MM.1S (cell line): Measurements from ENCODE around the gene SRP9.

Source experiments
- DNase-seq: peaks from one replicate; pipeline ENCODE4 v3.0.0-alpha.2; 2015
- H2AFZ ChIP-seq: fragments of 300-600 bp; sonication (generic); 2 replicates; pipeline ENCODE4 v1.6.0; 2016; ENCODE audit warnings: antibody characterized with exemption, low read length
- H3F3A ChIP-seq: fragments of 300-600 bp; sonication (generic); 2 replicates; pipeline ENCODE4 v1.6.1; 2016; ENCODE audit warnings: mild to moderate bottlenecking, antibody characterized with exemption, low read length, moderate library complexity, mixed read lengths; ENCODE audit not compliant: insufficient read depth
- H3K27ac ChIP-seq: fragments of 300-600 bp; sonication (generic); 2 replicates; pipeline ENCODE4 v1.5.1; 2016; ENCODE audit warnings: mild to moderate bottlenecking, low read length
- H3K27me3 ChIP-seq: fragments of 300-600 bp; sonication (generic); replicated peaks from 2 replicates; pipeline ENCODE4 v1.6.0; 2016; ENCODE audit warnings: low read length; ENCODE audit not compliant: insufficient read depth
- H3K36me3 ChIP-seq: fragments of 300-600 bp; sonication (generic); replicated peaks from 2 replicates; pipeline ENCODE4 v1.6.1; 2016; ENCODE audit warnings: mild to moderate bottlenecking, low read length, mixed read lengths; ENCODE audit not compliant: insufficient read depth
- H3K4me1 ChIP-seq: fragments of 300-600 bp; sonication (generic); 2 replicates; pipeline ENCODE4 v1.6.1; 2016; ENCODE audit warnings: low read length, mixed read lengths
- H3K4me2 ChIP-seq: fragments of 300-600 bp; sonication (generic); 2 replicates; pipeline ENCODE4 v1.6.0; 2016; ENCODE audit warnings: low read depth, low read length
- H3K4me3 ChIP-seq: fragments of 300-600 bp; sonication (generic); 2 replicates; pipeline ENCODE4 v1.5.1; 2016; ENCODE audit warnings: low read length, mixed read lengths
- H3K79me2 ChIP-seq: fragments of 300-600 bp; sonication (generic); 2 replicates; pipeline ENCODE4 v1.6.1; 2016; ENCODE audit warnings: mixed run types, low read length, mixed read lengths
- H3K9ac ChIP-seq: fragments of 300-600 bp; sonication (generic); 2 replicates; pipeline ENCODE4 v1.6.1; 2016; ENCODE audit warnings: low read length, mixed read lengths
- H3K9me2 ChIP-seq: fragments of 300-600 bp; sonication (generic); replicated peaks from 2 replicates; pipeline ENCODE4 v1.6.1; 2016; ENCODE audit warnings: mild to moderate bottlenecking, low read length, mixed read lengths; ENCODE audit not compliant: insufficient read depth
- H3K9me3 ChIP-seq: fragments of 300-600 bp; sonication (generic); replicated peaks from 2 replicates; pipeline ENCODE4 v1.6.1; 2016; ENCODE audit warnings: mild to moderate bottlenecking, low read length, mixed read lengths; ENCODE audit not compliant: insufficient read depth
- H4K20me1 ChIP-seq: fragments of 300-600 bp; sonication (generic); 2 replicates; pipeline ENCODE4 v1.6.1; 2016; ENCODE audit warnings: mild to moderate bottlenecking, low read length, moderate library complexity, mixed read lengths; ENCODE audit not compliant: insufficient read depth
- CTCF ChIP-seq: fragments of 300-600 bp; sonication (generic); IDR thresholded peaks from 2 replicates; pipeline ENCODE4 v1.5.1; 2016; ENCODE audit warnings: antibody characterized with exemption, low read length, mixed read lengths
- EZH2 ChIP-seq: fragments of 300-600 bp; sonication (generic); optimal IDR thresholded peaks from 2 replicates; pipeline ENCODE3; 2017; ENCODE audit warnings: low read depth, mild to moderate bottlenecking, antibody characterized with exemption, low read length, mixed read lengths
- EZH2phosphoT487 ChIP-seq: fragments of 300-600 bp; sonication (generic); IDR thresholded peaks from 2 replicates; pipeline ENCODE4 v1.6.1; 2018; ENCODE audit warnings: antibody characterized with exemption, low read length

The SRP9 gene, protein sequence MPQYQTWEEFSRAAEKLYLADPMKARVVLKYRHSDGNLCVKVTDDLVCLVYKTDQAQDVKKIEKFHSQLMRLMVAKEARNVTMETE

DNA sequence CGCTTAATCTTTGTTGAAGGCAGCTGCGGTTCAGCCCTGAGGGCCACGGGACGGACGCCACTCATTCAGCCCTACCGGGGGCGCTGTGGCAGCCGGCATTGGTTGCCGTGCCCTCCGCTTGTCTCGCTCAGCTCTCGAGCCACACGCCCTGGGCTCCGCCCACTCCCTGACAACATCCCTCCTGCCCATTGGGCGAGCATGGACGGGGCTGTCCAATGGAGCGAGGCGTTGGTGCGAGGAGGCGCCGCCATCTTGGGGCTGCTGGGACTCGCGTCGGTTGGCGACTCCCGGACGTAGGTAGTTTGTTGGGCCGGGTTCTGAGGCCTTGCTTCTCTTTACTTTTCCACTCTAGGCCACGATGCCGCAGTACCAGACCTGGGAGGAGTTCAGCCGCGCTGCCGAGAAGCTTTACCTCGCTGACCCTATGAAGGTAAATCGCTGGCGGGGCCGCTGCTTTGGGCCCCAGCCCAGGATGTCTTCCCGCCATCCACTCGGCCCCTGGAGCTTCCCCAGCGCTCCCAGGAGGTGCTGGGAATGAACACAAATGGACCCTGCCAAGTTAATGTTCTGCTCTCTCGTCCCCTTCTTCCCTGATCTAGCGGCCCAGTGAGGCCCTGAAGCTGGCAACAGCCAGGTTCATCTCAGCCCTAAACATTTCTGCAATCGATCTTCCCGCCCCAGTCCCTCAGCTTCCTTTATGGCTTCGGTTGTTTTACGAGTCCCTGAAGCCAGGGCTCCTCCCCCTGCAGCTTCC lies at the start of gene SRP9:
Gene SRP9 (plus strand): TSS at position 244 of the 754 bp plus-strand sequence. CDS start 115 bp downstream, at position 359.
- peak within 1 kb of the TSS; percentile 87 for H3K27ac ChIP-seq
- H3K4me2 ChIP-seq, result peak within 1 kb of the TSS; percentile 66
- no peaks in the 10 kb centered on the region for H3K9me2 ChIP-seq
- peak; percentile 100 for DNase-seq
- peak within 1 kb of the TSS; percentile 93 for H3K9ac ChIP-seq
- no peaks in the 10 kb centered on the region for H3K9me3 ChIP-seq
- peak; percentile 98 for TF ChIP-seq CTCF
- no peak for TF ChIP-seq EZH2phosphoT487
- peak within 1 kb of the TSS; percentile 90 for H3K4me3 ChIP-seq
- H3K79me2 ChIP-seq, result peaks cover 55% of the 10 kb centered on the region
- H2AFZ ChIP-seq, result peak within 1 kb of the TSS; percentile 71
- peaks cover 10% of the 10 kb centered on the region for H3F3A ChIP-seq
- H3K36me3 ChIP-seq, result no peaks in the 10 kb centered on the region; the same call in 1 of the 2 replicates
- H3K4me1 ChIP-seq, result peaks cover 7% of the 10 kb centered on the region; the same call in 1 of the 2 replicates
- peaks cover 18% of the 10 kb centered on the region for H4K20me1 ChIP-seq
- H3K27me3 ChIP-seq, result no peaks in the 10 kb centered on the region

GRCh38 chr1:225731491-225731890 lies 46.1 kb upstream of the SRP9 start:
- Histone ChIP-seq H3F3A (no peaks in the 10 kb centered on the region), H3K79me2 (no peaks in the 10 kb centered on the region), H3K4me1 (no peaks in the 10 kb centered on the region), H4K20me1 (no peaks in the 10 kb centered on the region), H3K9me3 (no peaks in the 10 kb centered on the region), H3K36me3 (no peaks in the 10 kb centered on the region), H3K27me3 (no peaks in the 10 kb centered on the region), H3K9ac (no peak overlapping the region), H3K9me2 (no peaks in the 10 kb centered on the region), H2AFZ (no peak overlapping the region), H3K4me2 (no peak overlapping the region), H3K27ac (no peak overlapping the region), H3K4me3 (no peak overlapping the region)
- no peak for TF ChIP-seq CTCF
- no peak for TF ChIP-seq EZH2
- no peak for TF ChIP-seq EZH2phosphoT487
- DNase-seq, result no peak

GRCh38 chr1:225733254-225733653 lies 44.4 kb upstream of the SRP9 start:
- H3F3A ChIP-seq, result no peaks in the 10 kb centered on the region
- no peaks in the 10 kb centered on the region for H4K20me1 ChIP-seq
- TF ChIP-seq CTCF (no peak), EZH2 (no peak), EZH2phosphoT487 (no peak)
- H3K4me3 ChIP-seq, result no peak overlapping the region
- H3K4me2 ChIP-seq, result no peak overlapping the region
- no peaks in the 10 kb centered on the region for H3K4me1 ChIP-seq
- H3K9me2 ChIP-seq, result no peaks in the 10 kb centered on the region
- no peak overlapping the region for H3K9ac ChIP-seq
- H3K9me3 ChIP-seq, result no peaks in the 10 kb centered on the region
- H3K79me2 ChIP-seq, result no peaks in the 10 kb centered on the region
- DNase-seq, result no peak
- no peak overlapping the region for H3K27ac ChIP-seq
- H3K36me3 ChIP-seq, result no peaks in the 10 kb centered on the region
- H2AFZ ChIP-seq, result no peak overlapping the region
- H3K27me3 ChIP-seq, result no peaks in the 10 kb centered on the region
